ENCODE measurements around the gene PLCH1.
A peak's percentile ranks its signal among the peaks of the same experiment; 100 is the strongest.

Gene PLCH1

GRCh38 chr3:155604967-155605366 lies 139.9 kb downstream of the PLCH1 start:
- no peak for DNase-seq (ENCODE audit: low spot score)

GRCh38 chr3:155604126-155604525 lies 140.7 kb downstream of the PLCH1 start:
- no peak for DNase-seq (ENCODE audit: low spot score)

GRCh38 chr3:155603302-155603701 lies 141.6 kb downstream of the PLCH1 start:
- DNase-seq (ENCODE audit: low spot score): no peak

GRCh38 chr3:155602307-155602706 lies 142.6 kb downstream of the PLCH1 start:
- no peak for DNase-seq (ENCODE audit: low spot score)

- no peak for DNase-seq (ENCODE audit: low spot score)
Observed at GRCh38 chr3:155598671-155599070, 146.2 kb downstream of the PLCH1 start.

GRCh38 chr3:155596615-155597014 lies 148.3 kb downstream of the PLCH1 start:
- no peak for DNase-seq (ENCODE audit: low spot score)

- no peak for DNase-seq (ENCODE audit: low spot score)
Observed at GRCh38 chr3:155595371-155595770, 149.5 kb downstream of the PLCH1 start.

- no peak for DNase-seq (ENCODE audit: low spot score)
Observed at GRCh38 chr3:155594526-155595187, 150.2 kb downstream of the PLCH1 start.

GRCh38 chr3:155587581-155587980 lies 157.3 kb downstream of the PLCH1 start:
- DNase-seq (ENCODE audit: low spot score): no peak

GRCh38 chr3:155585384-155585783 lies 159.5 kb downstream of the PLCH1 start:
- no peak for DNase-seq (ENCODE audit: low spot score)

- DNase-seq (ENCODE audit: low spot score): no peak
Observed at GRCh38 chr3:155581579-155581978, 163.3 kb downstream of the PLCH1 start.

GRCh38 chr3:155572085-155572484 lies 172.8 kb downstream of the PLCH1 start:
- DNase-seq (ENCODE audit: low spot score): no peak

GRCh38 chr3:155568295-155568694 lies 176.6 kb downstream of the PLCH1 start:
- no peak for DNase-seq (ENCODE audit: low spot score)

GRCh38 chr3:155560594-155560993 lies 184.3 kb downstream of the PLCH1 start:
- no peak for DNase-seq (ENCODE audit: low spot score)

GRCh38 chr3:155560135-155560534 lies 184.7 kb downstream of the PLCH1 start:
- DNase-seq (ENCODE audit: low spot score): no peak

- no peak for DNase-seq (ENCODE audit: low spot score)
Observed at GRCh38 chr3:155556531-155556930, 188.3 kb downstream of the PLCH1 start.

- no peak for DNase-seq (ENCODE audit: low spot score)
Observed at GRCh38 chr3:155555479-155556060, 189.3 kb downstream of the PLCH1 start.

- no peak for DNase-seq (ENCODE audit: low spot score)
Observed at GRCh38 chr3:155554777-155555451, 190.0 kb downstream of the PLCH1 start.

- peak; percentile 69 for DNase-seq (ENCODE audit: low spot score)
Observed at GRCh38 chr3:155553780-155554179, 191.1 kb downstream of the PLCH1 start.

- no peak for DNase-seq (ENCODE audit: low spot score)
Observed at GRCh38 chr3:155553326-155553725, 191.5 kb downstream of the PLCH1 start.

- no peak for DNase-seq (ENCODE audit: low spot score)
Observed at GRCh38 chr3:155550391-155550790, 194.5 kb downstream of the PLCH1 start.

- peak; percentile 45 for DNase-seq (ENCODE audit: low spot score)
Observed at GRCh38 chr3:155549087-155549486, 195.8 kb downstream of the PLCH1 start.

GRCh38 chr3:155548195-155548594 lies 196.7 kb downstream of the PLCH1 start:
- no peak for DNase-seq (ENCODE audit: low spot score)

- DNase-seq (ENCODE audit: low spot score): no peak
Observed at GRCh38 chr3:155535098-155535497, 209.8 kb downstream of the PLCH1 start.
